Natural killer cell (primary cell): ENCODE data around the gene GSTM3. TPM values are rescaled to one million over a fixed set of nuclear protein-coding genes. Genes with fewer than 3 reads are reported as not detected.

Experiments used
- ATAC-seq, 3 donors: fragments of 150-1000 bp in 2 of 3; fragments of 200-7000 bp in 1 of 3; cut with Tn5 transposase; 1 replicate in 1 of 3; 2 replicates in 2 of 3; pipeline ENCODE4 v1.10.0; 2021; ENCODE audit warnings: mild to moderate bottlenecking in 2 of 3, moderate library complexity in 2 of 3
- DNase-seq, 2 donors: peaks; one replicate each; pipeline versions ENCODE4 v3.0.0 to v3.0.0-alpha.2; 2013 to 2021; ENCODE audit warnings: mixed read lengths in 1 of 2
- H3K27ac ChIP-seq: one replicate; pipeline ENCODE4 v1.5.1; 2013; ENCODE audit warnings: mild to moderate bottlenecking, low read length
- H3K27me3 ChIP-seq: one replicate; pipeline ENCODE4 v1.6.1; 2013; ENCODE audit warnings: low read length; ENCODE audit not compliant: control insufficient read depth, insufficient read depth
- H3K36me3 ChIP-seq: one replicate; pipeline ENCODE4 v1.6.1; 2013; ENCODE audit warnings: low read length; ENCODE audit not compliant: control insufficient read depth, insufficient read depth
- H3K4me1 ChIP-seq: one replicate; pipeline ENCODE4 v1.6.1; 2013; ENCODE audit warnings: low read length; ENCODE audit not compliant: control insufficient read depth, insufficient read depth
- H3K4me3 ChIP-seq: one replicate; pipeline ENCODE4 v1.5.1; 2013; ENCODE audit warnings: low read length
- H3K9me3 ChIP-seq: one replicate; pipeline ENCODE4 v1.6.1; 2013; ENCODE audit warnings: low read length; ENCODE audit not compliant: control insufficient read depth, insufficient read depth
- H3K27ac Mint-ChIP-seq, 2 donors: one replicate each; pipeline ENCODE4 v1.8.0; 2022; ENCODE audit warnings: mild to moderate bottlenecking in 2 of 2, mixed read lengths in 2 of 2, moderate library complexity in 1 of 2
- H3K27me3 Mint-ChIP-seq, 2 donors: one replicate each; pipeline ENCODE4 v1.8.0; 2022; ENCODE audit warnings: low read depth in 2 of 2, mixed read lengths in 2 of 2
- H3K36me3 Mint-ChIP-seq: one replicate; pipeline ENCODE4 v1.8.0; 2022; ENCODE audit warnings: mixed read lengths
- H3K4me1 Mint-ChIP-seq, 2 donors: one replicate each; pipeline ENCODE4 v1.8.0; 2022; ENCODE audit warnings: mixed read lengths in 2 of 2
- H3K4me3 Mint-ChIP-seq: one replicate; pipeline ENCODE4 v1.8.0; 2022; ENCODE audit warnings: mild to moderate bottlenecking, moderate library complexity, mixed read lengths
- H3K9me3 Mint-ChIP-seq, 2 donors: one replicate each; pipeline ENCODE4 v1.8.0; 2022; ENCODE audit warnings: mixed read lengths in 2 of 2
- CTCF ChIP-seq: fragments of 200-600 bp; IDR thresholded peaks from one replicate; pipeline ENCODE4 v1.8.0; 2022; ENCODE audit warnings: antibody characterized with exemption
- whole genome bisulfite sequencing: methylation state at CpG from one replicate; pipeline ENCODE4 v1.1.7; 2013; ENCODE audit warnings: missing lambda C conversion rate; ENCODE audit not compliant: insufficient coverage; 5-methylcytosine and 5-hydroxymethylcytosine counted together
- intact Hi-C: fragments of 100-400 bp; cut with micrococcal nuclease; formaldehyde crosslinking; loops from one replicate; pipeline ENCODE4 v1.14.2; 2022
- total RNA-seq, 4 donors: library from RNA; stranded (reverse); fragments of 120-200 nt in 1 of 4; gene quantifications; one replicate each; pipeline versions ENCODE4 v1.2.3 to v1.2.4, GENCODE V29; 2013 to 2022

GSTM3 gene
- total RNA-seq, 3 donors from 2014 or later (not counting 1 experiment from before 2014, with no cell fraction given): 1.7 to 3.0 (median 3.0) TPM

DNA sequence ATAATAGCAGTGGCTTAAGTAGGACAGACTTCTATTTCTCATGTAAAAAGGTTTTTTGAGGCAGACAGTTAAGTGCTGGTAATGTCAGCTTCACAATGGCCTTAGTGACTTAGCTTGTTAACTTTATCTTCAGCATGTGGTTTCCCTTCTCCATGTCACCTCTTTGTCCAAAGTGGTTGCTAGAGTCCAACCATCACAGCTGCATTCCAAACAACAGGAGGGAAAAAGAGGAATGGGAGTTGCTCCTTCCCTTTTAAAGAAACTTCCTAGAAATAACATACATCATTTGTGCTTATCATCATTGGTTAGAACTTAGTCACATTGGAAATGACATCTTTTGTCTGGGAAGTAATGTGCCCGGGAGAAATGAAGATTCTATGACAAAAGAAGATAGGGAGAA, 18.9 kb downstream of the GSTM3 start:
- no peaks in the 10 kb centered on the region for H3K4me1 ChIP-seq
- no peaks in the 10 kb centered on the region for H3K36me3 ChIP-seq
- no peaks in the 10 kb centered on the region for H3K9me3 ChIP-seq
- no peaks in the 10 kb centered on the region for H3K36me3 Mint-ChIP-seq
- H3K27me3 Mint-ChIP-seq: peaks cover 3 to 5% of the 10 kb centered on the region in 2 donors
- no peaks in the 10 kb centered on the region for H3K27me3 ChIP-seq
- ATAC-seq: no peak
- H3K9me3 Mint-ChIP-seq: no peaks in the 10 kb centered on the region
- no peak overlapping the region for H3K27ac ChIP-seq
- no peak for DNase-seq
- H3K27ac Mint-ChIP-seq: no peak overlapping the region
- 100% methylated on average over 1 of the region's 1 CpG for WGBS
- H3K4me3 ChIP-seq: no peak overlapping the region
- intact Hi-C loops: no loop called here
- no peak overlapping the region for H3K4me3 Mint-ChIP-seq
- TF ChIP-seq CTCF: no peak
- H3K4me1 Mint-ChIP-seq: no peaks in the 10 kb centered on the region

DNA sequence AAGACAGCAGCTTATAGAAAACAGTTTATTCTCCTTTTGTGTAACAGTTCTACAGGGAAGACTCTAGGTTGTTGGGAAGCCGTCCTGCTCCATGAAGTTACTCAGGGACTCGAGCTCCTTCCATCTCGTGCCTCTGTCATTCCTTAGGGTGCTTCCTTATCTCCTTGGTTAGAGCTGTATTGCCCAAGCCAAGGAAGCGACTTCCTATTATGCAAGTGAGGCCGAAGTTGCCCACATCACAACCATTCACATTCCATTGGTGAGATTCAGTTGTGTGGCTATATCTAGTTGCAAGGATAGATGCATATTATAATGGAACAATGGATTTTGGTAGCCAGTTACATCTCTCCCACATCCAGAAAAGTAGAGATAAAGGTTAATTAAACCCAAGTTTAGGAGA, 19.8 kb downstream of the GSTM3 start:
- TF ChIP-seq CTCF: no peak

DNA sequence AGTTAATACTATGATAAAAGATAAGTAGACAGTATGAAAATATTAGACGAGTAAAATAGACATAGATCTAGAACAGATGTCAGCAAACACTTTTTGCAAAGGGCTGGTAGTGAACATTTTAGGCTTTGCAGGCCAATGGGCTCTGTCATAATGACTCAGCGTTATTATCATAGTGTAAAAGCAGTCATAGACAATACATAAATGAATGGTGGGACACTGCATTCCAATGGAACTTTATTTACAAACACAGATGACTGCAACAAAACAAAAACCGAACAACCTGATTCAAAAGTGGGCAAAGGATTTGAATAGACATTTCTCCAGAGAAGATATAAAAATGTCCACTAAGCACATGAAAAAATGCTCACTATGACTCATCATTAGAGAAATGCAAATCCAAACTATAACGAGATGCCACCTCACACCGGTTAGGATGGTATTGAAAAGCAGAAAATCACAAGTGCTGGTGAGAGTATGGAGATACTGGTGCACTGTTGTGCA, 21.5 kb downstream of the GSTM3 start:
- no peak overlapping the region for H3K27ac Mint-ChIP-seq
- H3K36me3 Mint-ChIP-seq: no peaks in the 10 kb centered on the region
- no peaks in the 10 kb centered on the region for H3K27me3 ChIP-seq
- H3K9me3 Mint-ChIP-seq: no peaks in the 10 kb centered on the region
- H3K36me3 ChIP-seq: no peaks in the 10 kb centered on the region
- 65% methylated on average over 5 of the region's 5 CpGs for WGBS
- ATAC-seq (no peak), DNase-seq (no peak)
- peaks cover 2 to 5% of the 10 kb centered on the region in 2 donors for H3K27me3 Mint-ChIP-seq
- H3K4me3 ChIP-seq: no peak overlapping the region
- H3K4me1 ChIP-seq: no peaks in the 10 kb centered on the region
- intact Hi-C loops: no loop called here
- H3K9me3 ChIP-seq: no peaks in the 10 kb centered on the region
- H3K4me3 Mint-ChIP-seq: no peak overlapping the region
- no peak for TF ChIP-seq CTCF
- no peak overlapping the region for H3K27ac ChIP-seq
- no peaks in the 10 kb centered on the region for H3K4me1 Mint-ChIP-seq

More for the DNA sequence above, 19.8 kb downstream of the GSTM3 start:
- Mint-ChIP-seq H3K36me3 (no peaks in the 10 kb centered on the region), H3K4me3 (no peak overlapping the region), H3K27me3 (no peaks in the 10 kb centered on the region), H3K27ac (no peak overlapping the region), H3K9me3 (no peaks in the 10 kb centered on the region), H3K4me1 (no peaks in the 10 kb centered on the region)
- H3K27me3 ChIP-seq: no peaks in the 10 kb centered on the region
- no peak overlapping the region for H3K4me3 ChIP-seq
- no peak overlapping the region for H3K27ac ChIP-seq
- H3K9me3 ChIP-seq: no peaks in the 10 kb centered on the region
- DNase-seq (no peak), ATAC-seq (no peak)
- WGBS: 87% methylated on average over 4 of the region's 5 CpGs
- no peaks in the 10 kb centered on the region for H3K4me1 ChIP-seq
- intact Hi-C loops: no loop called here
- no peaks in the 10 kb centered on the region for H3K36me3 ChIP-seq

DNA sequence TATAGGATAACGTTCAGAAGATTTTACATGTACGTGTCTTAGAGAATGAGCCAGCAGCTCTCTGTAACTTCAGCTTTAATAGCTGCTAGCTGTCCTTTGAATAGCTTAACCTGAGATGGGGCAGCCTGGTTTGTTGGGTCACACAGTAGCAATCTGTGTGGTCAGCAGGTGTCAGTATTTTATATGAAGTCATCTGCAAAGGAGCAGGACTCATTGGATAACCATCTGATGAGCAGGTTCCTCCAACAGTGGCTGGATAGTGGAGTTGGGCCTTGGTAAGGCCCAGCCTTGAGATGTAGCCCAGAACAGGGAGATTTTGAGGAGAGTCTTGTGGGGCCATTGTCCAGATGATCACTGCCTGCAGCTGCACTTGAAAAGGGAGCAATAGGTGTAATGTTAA, 22.3 kb downstream of the GSTM3 start:
- no peak for ATAC-seq
- H3K9me3 Mint-ChIP-seq: no peaks in the 10 kb centered on the region

More for the DNA sequence above, 22.3 kb downstream of the GSTM3 start:
- H3K4me3 ChIP-seq: no peak overlapping the region
- H3K9me3 ChIP-seq: no peaks in the 10 kb centered on the region
- H3K36me3 ChIP-seq: no peaks in the 10 kb centered on the region
- Mint-ChIP-seq H3K27ac (no peak overlapping the region), H3K4me1 (no peaks in the 10 kb centered on the region), H3K27me3 (peaks cover 9 to 10% of the 10 kb centered on the region in 2 donors), H3K4me3 (no peak overlapping the region), H3K36me3 (no peaks in the 10 kb centered on the region)
- DNase-seq: no peak
- intact Hi-C loops: no loop called here
- no peak overlapping the region for H3K27ac ChIP-seq
- no peaks in the 10 kb centered on the region for H3K4me1 ChIP-seq
- TF ChIP-seq CTCF: no peak
- WGBS: 93% methylated on average over 2 of the region's 2 CpGs
- H3K27me3 ChIP-seq: no peaks in the 10 kb centered on the region
